Kidney (tissue), 14 donors: ENCODE data around the gene MAEA. TPM values are rescaled to one million over a fixed set of nuclear protein-coding genes. Genes with fewer than 3 reads are reported as not detected.

Experiments
- DNase-seq, 5 donors: peaks; one replicate each; pipeline ENCODE4 v3.0.0-alpha.2; 2013 to 2020
- FAIRE-seq: peaks from 2 replicates; lab custom pipeline; 2012; peaks lifted over from hg19 to GRCh38; lab: Jason Lieb, UNC
- H3K27ac ChIP-seq, 2 donors: one replicate each; pipeline ENCODE4 v1.7.0; 2013; ENCODE audit warnings: low read depth in 2 of 2, low read length in 2 of 2, inconsistent platforms in 1 of 2
- H3K27me3 ChIP-seq: one replicate; pipeline ENCODE4 v1.7.1; 2013; ENCODE audit warnings: low read length, inconsistent platforms; ENCODE audit not compliant: control insufficient read depth, insufficient read depth
- H3K36me3 ChIP-seq, 3 donors: one replicate each; pipeline versions ENCODE4 v1.7.0 to v1.7.1; 2013; ENCODE audit warnings: low read length in 3 of 3, control low read depth in 1 of 3, inconsistent platforms in 1 of 3; ENCODE audit not compliant: insufficient read depth in 3 of 3, control insufficient read depth in 2 of 3
- H3K4me1 ChIP-seq, 3 donors: one replicate each; pipeline versions ENCODE4 v1.7.0 to v1.7.1; 2013; ENCODE audit warnings: low read length in 3 of 3, inconsistent platforms in 1 of 3, low read depth in 1 of 3; ENCODE audit not compliant: control insufficient read depth in 2 of 3, insufficient read depth in 2 of 3
- H3K4me3 ChIP-seq, 3 donors: one replicate each; pipeline versions ENCODE4 v1.7.0 to v1.8.1; 2013; ENCODE audit warnings: low read length in 3 of 3, control low read depth in 1 of 3, inconsistent platforms in 1 of 3
- H3K9ac ChIP-seq, 3 donors: one replicate each; pipeline versions ENCODE4 v1.7.0 to v1.7.1; 2013; ENCODE audit warnings: low read length in 3 of 3, control low read depth in 1 of 3, inconsistent platforms in 1 of 3
- H3K9me3 ChIP-seq, 3 donors: one replicate each; pipeline versions ENCODE4 v1.7.0 to v1.7.1; 2013; ENCODE audit warnings: low read length in 3 of 3, control low read depth in 1 of 3, inconsistent platforms in 1 of 3; ENCODE audit not compliant: control insufficient read depth in 2 of 3, insufficient read depth in 1 of 3
- CTCF ChIP-seq: IDR thresholded peaks from 3 replicates; pipeline ENCODE4 v1.5.1; 2012; ENCODE audit warnings: mild to moderate bottlenecking, moderate library complexity, borderline replicate concordance; ENCODE audit not compliant: insufficient read depth; ENCODE audit errors: extremely low read depth
- intact Hi-C: fragments of 100-400 bp; cut with DNase I; formaldehyde crosslinking; loops from one replicate; pipeline ENCODE4 v1.11.1; 2022
- polyA plus RNA-seq: library from polyadenylated mRNA; stranded (reverse); fragments of 350-450 nt; fragmentation: Illumina TruSeq; extraction: RNeasy Lipid Tissue Mini Kit (QIAGEN cat#74804); gene quantifications from one replicate; pipeline ENCODE4 v1.2.3, GENCODE V29; 2014; ENCODE audit warnings: low read depth, low replicate concordance; ENCODE audit not compliant: insufficient read depth
- total RNA-seq: library from RNA; stranded (reverse); fragmentation: NEBNext Ultra II Directional; extraction: Animal tissue kit (Norgen Biotek cat#: 25700); gene quantifications from one replicate; pipeline ENCODE4 v1.2.1, GENCODE V29; 2021
- donor health status: control.
- donor health status: control.
- donor health status: control.
- donor health status: control.
- donor health status: control.
- donor health status: DM: yes; HTN: yes; CAD: no.
- donor health status: Normal renal cell carcinoma (clear cell type).

The MAEA gene
- total and polyA plus RNA-seq, 2 donors from 2014 or later = 65.0 to 75.2 TPM

DNA sequence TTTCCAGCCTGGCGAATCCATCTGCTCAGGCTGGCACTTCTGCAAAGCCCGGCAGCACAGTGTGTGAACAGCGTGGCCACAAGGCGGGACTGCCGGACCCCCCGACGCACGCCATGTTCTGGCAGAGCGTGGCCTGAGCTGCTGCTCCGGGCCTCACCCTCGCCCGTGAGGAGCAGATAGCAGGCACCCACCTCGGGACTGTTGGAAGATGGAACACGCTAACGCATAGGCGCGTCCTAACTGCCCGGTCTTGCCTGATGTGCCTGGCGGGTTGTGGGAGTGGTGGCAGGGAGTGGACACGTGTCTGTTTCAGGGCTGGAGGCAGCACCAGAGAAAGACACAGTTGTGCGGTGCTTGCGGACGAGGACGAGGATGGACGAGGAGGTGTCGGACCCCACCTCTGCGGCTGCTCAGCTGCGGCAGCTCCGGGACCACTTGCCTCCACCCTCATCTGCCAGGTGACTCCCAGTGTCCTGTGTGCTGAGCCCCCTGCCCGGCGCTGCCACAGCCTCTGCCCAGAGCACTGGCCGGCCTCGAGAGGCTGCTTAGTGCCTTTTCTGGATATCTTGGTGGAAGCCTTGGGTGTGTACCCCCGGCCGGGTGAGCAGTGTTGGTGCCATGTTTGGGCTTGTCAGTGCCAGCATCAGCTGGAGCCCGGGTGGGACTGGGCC is 85.5 kb downstream of the MAEA start:
- H3K4me1 ChIP-seq = no peaks in the 10 kb centered on the region
- peaks cover 0 to 9% (median 0%) of the 10 kb centered on the region in 3 donors for H3K36me3 ChIP-seq
- intact Hi-C loops = no loop called here
- no peak for TF ChIP-seq CTCF
- no peaks in the 10 kb centered on the region for H3K27me3 ChIP-seq
- H3K27ac ChIP-seq = no peak overlapping the region
- H3K9me3 ChIP-seq = no peaks in the 10 kb centered on the region
- FAIRE-seq = no peak
- DNase-seq = peak in 2 of 5 donors; percentile 17 to 60
- no peak overlapping the region for H3K9ac ChIP-seq
- H3K4me3 ChIP-seq = no peak overlapping the region

DNA sequence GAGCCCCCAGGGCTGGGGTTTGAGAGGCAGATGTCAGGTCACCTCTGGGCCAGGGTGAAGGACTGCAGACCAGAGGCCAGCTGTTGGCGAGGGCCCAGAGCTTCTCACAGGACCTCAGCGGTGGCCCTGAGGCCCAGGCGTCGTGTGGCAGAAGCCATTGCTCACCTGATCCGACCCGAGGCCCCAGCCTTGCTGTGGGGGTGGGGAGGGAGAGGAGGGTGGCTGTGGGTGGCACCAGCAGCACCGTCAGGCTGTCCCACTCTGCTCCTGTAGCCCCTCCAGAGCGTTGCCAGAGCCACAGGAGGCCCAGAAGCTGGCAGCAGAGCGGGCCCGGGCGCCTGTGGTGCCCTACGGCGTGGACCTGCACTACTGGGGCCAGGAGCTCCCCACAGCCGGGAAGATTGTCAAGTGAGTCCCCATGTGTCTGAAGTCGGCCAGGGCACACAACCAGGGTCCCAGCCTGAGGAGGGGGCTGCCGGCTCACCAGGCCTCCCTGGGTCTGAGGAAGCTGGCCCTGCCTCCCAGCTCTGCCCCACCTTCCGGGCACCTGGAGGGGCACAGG is 86.2 kb downstream of the MAEA start:
- H3K27ac ChIP-seq = no peak overlapping the region
- peaks cover 0 to 9% (median 0%) of the 10 kb centered on the region in 3 donors for H3K36me3 ChIP-seq
- H3K4me3 ChIP-seq = no peak overlapping the region
- DNase-seq = peak in 2 of 5 donors; percentile 24 to 51
- FAIRE-seq = no peak
- H3K4me1 ChIP-seq = no peaks in the 10 kb centered on the region
- intact Hi-C loops = no loop called here
- H3K27me3 ChIP-seq = no peaks in the 10 kb centered on the region
- TF ChIP-seq CTCF = no peak
- H3K9me3 ChIP-seq = no peaks in the 10 kb centered on the region
- H3K9ac ChIP-seq = no peak overlapping the region

DNA sequence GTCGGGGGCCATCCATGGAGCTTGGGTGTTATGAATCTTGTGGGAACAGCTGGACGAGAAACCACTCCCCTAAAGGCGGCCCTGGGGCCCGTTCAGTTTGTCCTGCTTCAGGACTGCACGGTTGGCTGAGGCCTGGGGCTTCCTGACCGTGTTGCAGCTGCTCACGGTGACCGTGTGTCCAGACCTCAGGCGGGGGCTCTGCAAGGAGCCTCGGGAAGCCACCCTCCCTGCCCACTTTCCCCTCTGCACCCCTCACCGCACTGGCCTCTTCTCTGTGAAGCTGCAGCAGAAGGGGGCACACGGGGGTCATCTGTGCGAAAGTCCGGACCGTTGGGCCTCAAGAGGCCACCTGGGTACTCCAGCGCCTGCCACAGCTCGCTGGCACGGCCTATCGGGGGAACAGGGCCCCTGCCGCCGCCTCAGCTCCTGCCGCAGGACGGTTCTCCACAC is 86.7 kb downstream of the MAEA start:
- Histone ChIP-seq H3K9me3 (no peaks in the 10 kb centered on the region), H3K36me3 (peaks cover 0 to 9% (median 0%) of the 10 kb centered on the region in 3 donors), H3K27ac (no peak overlapping the region), H3K4me3 (no peak overlapping the region), H3K27me3 (no peaks in the 10 kb centered on the region), H3K9ac (no peak overlapping the region), H3K4me1 (no peaks in the 10 kb centered on the region)
- FAIRE-seq (no peak), DNase-seq (peak in 1 of 5 donors; percentile 35)
- TF ChIP-seq CTCF = no peak
- intact Hi-C loops = no loop called here
